Measurements from ENCODE around the gene AHDC1. TPM values are rescaled to one million over a fixed set of nuclear protein-coding genes. Genes with fewer than 3 reads are reported as not detected.
A peak's percentile ranks its signal among the peaks of the same experiment; 100 is the strongest.

The AHDC1 gene
- total and polyA plus RNA-seq, 2 donors (not counting 3 experiments of a cell fraction or from before 2014, with no cell fraction given): 7.0 to 32.1 TPM

- TF ChIP-seq POLR2AphosphoS5 (IDR thresholded peaks at IDR 0.05; ENCODE audit: insufficient read depth, low read depth, low read length) (no peak), JUN (IDR thresholded peaks at IDR 0.05; ENCODE audit: borderline replicate concordance, insufficient read depth, insufficient read length, low read depth) (no peak), EZH2 (IDR thresholded peaks at IDR 0.05; ENCODE audit: borderline replicate concordance, low read depth, low read length, severe bottlenecking) (no peak), POLR2A (IDR thresholded peaks at IDR 0.05; ENCODE audit: low read depth, low read length) (no peak), GATA2 (IDR thresholded peaks at IDR 0.05; ENCODE audit: insufficient read depth, insufficient read length, low read depth, low read length) (no peak), MAX (IDR thresholded peaks at IDR 0.05; ENCODE audit: insufficient read depth, insufficient read length) (no peak)
- peak overlapping the region; percentile 15 for H2AFZ ChIP-seq (ENCODE audit: low read depth, low read length)
- CTCF ChIA-PET: interaction anchor here (0.8 to 15.8 kb wide), 10 partner anchors 28 to 307 kb away, joined by 3 to 455 read pairs (median 35); no protein-coding TSS in a partner anchor
- FAIRE-seq: peak; percentile 33
- H3K4me3 ChIP-seq (replicated peaks in 1 of 3; ENCODE audit: insufficient read depth in 1 of 3, low read depth in 1 of 3, low read length in 3 of 3): peak overlapping the region; percentile 60 to 97 (median 62)
- H3K36me3 ChIP-seq (ENCODE audit: control insufficient read depth in 2 of 2, extremely low read depth in 1 of 2, insufficient read depth in 2 of 2, low read length in 2 of 2): no peaks in the 10 kb centered on the region
- DNase-seq (ENCODE audit: low read depth, low spot score): peak; percentile 29
- H4K20me1 ChIP-seq (replicated peaks; ENCODE audit: control insufficient read depth, extremely low read depth, insufficient read depth, low read length): no peaks in the 10 kb centered on the region
- H3K27ac ChIP-seq (ENCODE audit: insufficient read depth, low read depth, low read length): no peak overlapping the region
- H3K9ac ChIP-seq (replicated peaks; ENCODE audit: extremely low read depth, insufficient read depth, low read length): peak overlapping the region; percentile 48
- peaks cover 15% of the 10 kb centered on the region for H3K79me2 ChIP-seq (ENCODE audit: control insufficient read depth, insufficient read depth, low read length)
- dilution Hi-C loops (cut with MboI; ENCODE audit: extremely low pct_ligation_motif_present, low sequenced_read_pairs): no loop called here
- H3K9me3 ChIP-seq (replicated peaks; ENCODE audit: control insufficient read depth, insufficient read depth, low read length): no peaks in the 10 kb centered on the region
- POLR2A ChIA-PET: interaction anchor here (0.5 to 1.0 kb wide), 5 partner anchors 29 to 237 kb away, joined by 3 to 5 read pairs (median 4); no protein-coding TSS in a partner anchor
- no peaks in the 10 kb centered on the region for H3K27me3 ChIP-seq (ENCODE audit: control insufficient read depth in 2 of 2, insufficient read depth in 2 of 2, low read length in 2 of 2)
- H3K4me2 ChIP-seq (ENCODE audit: insufficient read depth, low read length): no peak overlapping the region
- intact Hi-C loops (cut with micrococcal nuclease): no loop called here
- H3K9me1 ChIP-seq (replicated peaks; ENCODE audit: control insufficient read depth, extremely low read depth, insufficient read depth, low read length): no peaks in the 10 kb centered on the region
- no TSS peak for BruUV-seq (replicated peaks)
- peaks cover 22% of the 10 kb centered on the region for H3K4me1 ChIP-seq (ENCODE audit: control insufficient read depth, extremely low read depth, insufficient read depth, low read length)
Measured at GRCh38 chr1:27603309-27603680, 649 bp downstream of the AHDC1 start.
